ENCODE results near the gene ABHD5. TPM values are rescaled to one million over a fixed set of nuclear protein-coding genes. Genes with fewer than 3 reads are reported as not detected.

ABHD5 gene
- total RNA-seq, 4 donors from 2014 or later = 18.6 to 43.7 (median 33.7) TPM

DNA sequence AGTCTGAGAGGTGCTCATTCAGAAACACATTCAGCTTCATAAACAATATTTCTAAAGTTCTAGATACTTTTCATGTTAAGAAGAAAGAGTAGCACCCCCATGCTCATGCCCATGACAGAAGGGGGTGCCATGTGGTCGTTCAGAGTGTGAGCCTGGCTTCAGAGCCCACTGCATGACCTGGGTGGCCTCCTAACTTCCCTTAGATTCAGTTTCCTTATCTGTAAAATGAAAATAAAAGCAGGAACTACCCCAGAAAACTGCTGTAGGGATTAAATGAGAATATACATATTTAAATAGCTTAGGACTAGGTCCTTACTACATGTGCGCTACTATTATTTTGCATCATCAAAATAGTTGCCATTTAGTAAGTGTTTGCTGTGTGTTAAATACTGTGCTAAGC lies 69.2 kb downstream of the ABHD5 start:
- TF ChIP-seq, protein P1, sequence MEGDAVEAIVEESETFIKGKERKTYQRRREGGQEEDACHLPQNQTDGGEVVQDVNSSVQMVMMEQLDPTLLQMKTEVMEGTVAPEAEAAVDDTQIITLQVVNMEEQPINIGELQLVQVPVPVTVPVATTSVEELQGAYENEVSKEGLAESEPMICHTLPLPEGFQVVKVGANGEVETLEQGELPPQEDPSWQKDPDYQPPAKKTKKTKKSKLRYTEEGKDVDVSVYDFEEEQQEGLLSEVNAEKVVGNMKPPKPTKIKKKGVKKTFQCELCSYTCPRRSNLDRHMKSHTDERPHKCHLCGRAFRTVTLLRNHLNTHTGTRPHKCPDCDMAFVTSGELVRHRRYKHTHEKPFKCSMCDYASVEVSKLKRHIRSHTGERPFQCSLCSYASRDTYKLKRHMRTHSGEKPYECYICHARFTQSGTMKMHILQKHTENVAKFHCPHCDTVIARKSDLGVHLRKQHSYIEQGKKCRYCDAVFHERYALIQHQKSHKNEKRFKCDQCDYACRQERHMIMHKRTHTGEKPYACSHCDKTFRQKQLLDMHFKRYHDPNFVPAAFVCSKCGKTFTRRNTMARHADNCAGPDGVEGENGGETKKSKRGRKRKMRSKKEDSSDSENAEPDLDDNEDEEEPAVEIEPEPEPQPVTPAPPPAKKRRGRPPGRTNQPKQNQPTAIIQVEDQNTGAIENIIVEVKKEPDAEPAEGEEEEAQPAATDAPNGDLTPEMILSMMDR (IDR thresholded peaks at IDR 0.05 in 4 of 5, conservative IDR thresholded peaks at IDR 0.05 in 1 of 5) = no peak
- no peak for TF ChIP-seq POLR2A (IDR thresholded peaks at IDR 0.05)
- ATAC-seq (no peak), DNase-seq (no peak)
- no peaks in the 10 kb centered on the region for H3K27me3 ChIP-seq
- in situ Hi-C loops (cut with MboI; ENCODE audit: low sequenced_read_pairs in 4 of 4) (no loop called here), intact Hi-C loops (cut with DNase I; ENCODE audit: low total_unique reads) (loop anchor here (10.0 kb wide), 1 partner anchor 215 kb away; no protein-coding TSS in a partner anchor)
- H3K9me3 ChIP-seq = no peaks in the 10 kb centered on the region
- H3K4me1 ChIP-seq = peaks cover 5 to 16% of the 10 kb centered on the region in 2 donors
- H3K4me3 ChIP-seq = no peak overlapping the region
- H3K27ac ChIP-seq = peak overlapping the region in 2 of 4 donors; percentile 56 to 73
- no peaks in the 10 kb centered on the region for H3K36me3 ChIP-seq

DNA sequence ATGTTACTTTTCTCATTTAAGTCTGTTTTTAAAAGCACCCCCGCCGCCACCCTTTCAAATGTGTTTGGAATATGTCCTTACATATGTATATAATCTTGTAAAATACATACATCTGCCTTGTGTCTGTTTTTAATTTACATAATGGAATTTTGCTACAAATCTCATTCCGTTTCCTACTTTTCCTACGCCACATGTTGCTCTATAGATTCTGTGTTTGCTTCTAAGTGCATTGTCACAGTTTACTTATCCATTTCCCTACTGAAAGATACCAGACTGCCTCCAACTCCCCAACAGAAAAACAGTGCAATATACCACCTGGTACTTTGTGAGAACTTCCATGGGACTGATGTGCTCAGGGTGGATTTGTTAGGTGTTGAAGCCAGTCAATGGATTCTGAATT lies 70.2 kb downstream of the ABHD5 start:
- intact Hi-C loops (cut with DNase I; ENCODE audit: low total_unique reads) (loop anchor here (10.0 kb wide), 1 partner anchor 216 kb away; no protein-coding TSS in a partner anchor), in situ Hi-C loops (cut with MboI; ENCODE audit: low sequenced_read_pairs in 4 of 4) (no loop called here)
- TF ChIP-seq POLR2A (IDR thresholded peaks at IDR 0.05) = no peak
- TF ChIP-seq, protein P1 (IDR thresholded peaks at IDR 0.05 in 4 of 5, conservative IDR thresholded peaks at IDR 0.05 in 1 of 5) = no peak
- DNase-seq = no peak
- H3K27me3 ChIP-seq = no peaks in the 10 kb centered on the region
- no peak overlapping the region for H3K27ac ChIP-seq
- ATAC-seq = no peak
- H3K4me1 ChIP-seq = peaks cover 5 to 24% of the 10 kb centered on the region in 2 donors
- H3K4me3 ChIP-seq = no peak overlapping the region
- H3K36me3 ChIP-seq = no peaks in the 10 kb centered on the region
- no peaks in the 10 kb centered on the region for H3K9me3 ChIP-seq

DNA sequence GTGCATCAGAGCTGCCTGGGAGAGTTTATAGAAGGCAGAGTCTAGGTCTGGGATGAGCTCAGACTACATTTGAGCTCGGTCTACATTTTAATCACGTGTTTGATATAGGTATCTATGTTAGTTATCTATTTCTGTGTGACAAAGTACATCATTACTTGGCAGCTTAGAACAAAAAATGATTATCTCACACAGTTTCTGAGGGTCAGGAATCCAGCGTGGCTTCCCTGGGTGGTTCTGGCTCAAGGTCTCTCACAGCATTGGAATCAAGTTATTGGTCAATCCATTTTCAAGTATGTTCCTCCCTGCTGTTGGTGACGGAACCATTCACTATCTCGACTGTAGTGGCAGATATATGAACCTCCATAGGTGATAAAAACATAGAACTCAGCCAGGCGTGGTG lies 71.7 kb downstream of the ABHD5 start:
- Histone ChIP-seq H3K27ac (no peak overlapping the region), H3K9me3 (no peaks in the 10 kb centered on the region), H3K4me1 (peaks cover 5 to 32% of the 10 kb centered on the region in 2 donors), H3K36me3 (no peaks in the 10 kb centered on the region), H3K27me3 (no peaks in the 10 kb centered on the region), H3K4me3 (no peak overlapping the region)
- ATAC-seq = no peak
- no peak for DNase-seq
- in situ Hi-C loops (cut with MboI; ENCODE audit: low sequenced_read_pairs in 4 of 4) (no loop called here), intact Hi-C loops (cut with DNase I; ENCODE audit: low total_unique reads) (loop anchor here (10.0 kb wide), 1 partner anchor 218 kb away; no protein-coding TSS in a partner anchor)
- TF ChIP-seq, protein P1 (IDR thresholded peaks at IDR 0.05 in 4 of 5, conservative IDR thresholded peaks at IDR 0.05 in 1 of 5) = no peak
- no peak for TF ChIP-seq POLR2A (IDR thresholded peaks at IDR 0.05)

DNA sequence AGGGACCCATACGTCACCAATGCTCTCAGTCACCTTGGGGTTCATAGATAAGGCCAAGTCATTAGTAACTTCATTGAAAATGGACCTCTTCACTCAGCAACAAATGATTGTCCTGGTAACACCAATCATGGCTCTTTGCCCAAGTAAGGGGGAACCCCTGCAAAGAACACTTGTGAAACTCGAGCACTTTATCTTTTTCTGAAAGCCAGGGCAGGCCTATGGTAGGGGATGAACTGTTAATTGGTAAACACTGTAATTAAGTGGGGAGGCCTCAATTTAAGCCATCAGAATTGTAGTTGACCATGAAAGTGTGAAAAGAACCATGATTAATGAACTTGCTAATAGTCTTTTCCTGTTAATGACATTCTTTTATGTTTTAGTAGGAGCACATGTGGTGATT lies 73.3 kb downstream of the ABHD5 start:
- no peaks in the 10 kb centered on the region for H3K27me3 ChIP-seq
- DNase-seq (no peak), ATAC-seq (no peak)
- in situ Hi-C loops (cut with MboI; ENCODE audit: low sequenced_read_pairs in 4 of 4) = no loop called here
- no peaks in the 10 kb centered on the region for H3K36me3 ChIP-seq
- intact Hi-C loops (cut with DNase I; ENCODE audit: low total_unique reads) = loop anchor here (10.0 kb wide), 1 partner anchor 219 kb away; no protein-coding TSS in a partner anchor
- no peak for TF ChIP-seq POLR2A (IDR thresholded peaks at IDR 0.05)
- TF ChIP-seq, protein P1 (IDR thresholded peaks at IDR 0.05 in 4 of 5, conservative IDR thresholded peaks at IDR 0.05 in 1 of 5) = no peak
- no peaks in the 10 kb centered on the region for H3K9me3 ChIP-seq
- peaks cover 10 to 41% of the 10 kb centered on the region in 2 donors for H3K4me1 ChIP-seq
- H3K27ac ChIP-seq = no peak overlapping the region
- no peak overlapping the region for H3K4me3 ChIP-seq

DNA sequence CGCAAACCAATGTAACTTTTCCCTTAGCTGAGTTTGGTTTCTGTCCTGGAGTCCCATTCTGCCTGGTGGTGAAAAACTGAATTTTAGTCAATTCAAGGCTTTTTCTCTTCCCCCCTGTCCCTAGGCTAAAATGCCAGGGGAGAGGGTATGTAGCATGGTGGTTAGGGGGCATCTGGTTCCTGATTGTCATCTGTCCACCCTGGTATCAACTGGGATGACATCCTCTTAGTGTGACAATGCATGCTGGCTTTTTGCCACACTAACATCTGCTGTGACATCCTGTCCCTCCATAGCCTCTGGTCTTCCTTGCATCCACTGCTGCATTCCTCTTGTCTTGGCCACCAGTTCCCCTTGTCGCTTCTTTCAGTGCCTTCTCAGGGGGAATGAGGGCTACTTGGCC lies 73.7 kb downstream of the ABHD5 start:
- DNase-seq (no peak), ATAC-seq (no peak)
- Histone ChIP-seq H3K9me3 (no peaks in the 10 kb centered on the region), H3K4me1 (peaks cover 14 to 40% of the 10 kb centered on the region in 2 donors), H3K27me3 (no peaks in the 10 kb centered on the region), H3K27ac (no peak overlapping the region), H3K36me3 (no peaks in the 10 kb centered on the region), H3K4me3 (no peak overlapping the region)
- TF ChIP-seq, protein P1 (IDR thresholded peaks at IDR 0.05 in 4 of 5, conservative IDR thresholded peaks at IDR 0.05 in 1 of 5) = no peak
- TF ChIP-seq POLR2A (IDR thresholded peaks at IDR 0.05) = no peak
- in situ Hi-C loops (cut with MboI; ENCODE audit: low sequenced_read_pairs in 4 of 4) (no loop called here), intact Hi-C loops (cut with DNase I; ENCODE audit: low total_unique reads) (loop anchor here (10.0 kb wide), 1 partner anchor 220 kb away; no protein-coding TSS in a partner anchor)
